SK-MEL-5 (cell line): Measurements from ENCODE around the gene ARHGAP42. TPM values are rescaled to one million over a fixed set of nuclear protein-coding genes. Genes with fewer than 3 reads are reported as not detected.
A peak's percentile ranks its signal among the peaks of the same experiment; 100 is the strongest.
"Not testable (repeated sequence)": the region's sequence is repeated elsewhere in the genome, so short reads cannot be mapped to it uniquely, and the experiment has no call there.

ENCODE experiments used
- DNase-seq: peaks from one replicate; pipeline ENCODE4 v3.0.0-alpha.2; 2016; ENCODE audit warnings: low read depth, low spot score
- in situ Hi-C: cut with HindIII; loops from 2 replicates; pipeline ENCODE4 v1.10.0; 2016; ENCODE audit warnings: low sequenced_read_pairs, high pct_unique_total_duplicates, low pct_unique_long_range_greater_than_20kb
- total RNA-seq: library from RNA; depleted of rRNA; stranded (reverse); fragments of >200 nt; shearing (Covaris generic); gene quantifications from 2 replicates; pipeline ENCODE4 v1.2.3, GENCODE V29; 2014

ARHGAP42 gene
- total RNA-seq, 1 experiment from 2014 or later, result 18.3 TPM

GRCh38 chr11:100901471-100901870, 214.4 kb downstream of the ARHGAP42 start:
- DNase-seq, in situ Hi-C loops: not testable (repeated sequence)

- in situ Hi-C loops, result no loop called here
Observed at GRCh38 chr11:100902454-100903141, 215.5 kb downstream of the ARHGAP42 start.

GRCh38 chr11:100903284-100903683, 216.2 kb downstream of the ARHGAP42 start:
- in situ Hi-C loops, result no loop called here
- no peak for DNase-seq

More at GRCh38 chr11:100902454-100903141, 215.5 kb downstream of the ARHGAP42 start:
- no peak for DNase-seq

GRCh38 chr11:100905684-100906083, 218.6 kb downstream of the ARHGAP42 start:
- DNase-seq, result no peak
- in situ Hi-C loops, result no loop called here

GRCh38 chr11:100908746-100909145, 221.7 kb downstream of the ARHGAP42 start:
- in situ Hi-C loops, result no loop called here
- DNase-seq, result no peak

- DNase-seq, result no peak
- in situ Hi-C loops, result no loop called here
Observed at GRCh38 chr11:100910808-100911207, 223.7 kb downstream of the ARHGAP42 start.

- no peak for DNase-seq
- in situ Hi-C loops, result no loop called here
Observed at GRCh38 chr11:100914415-100915110, 227.5 kb downstream of the ARHGAP42 start.

GRCh38 chr11:100918551-100919500, 231.7 kb downstream of the ARHGAP42 start:
- no peak for DNase-seq
- in situ Hi-C loops, result no loop called here

- in situ Hi-C loops, result no loop called here
- DNase-seq, result no peak
Observed at GRCh38 chr11:100920593-100920992, 233.5 kb downstream of the ARHGAP42 start.

- in situ Hi-C loops, result no loop called here
- no peak for DNase-seq
Observed at GRCh38 chr11:100922121-100922520, 235.0 kb downstream of the ARHGAP42 start.

- DNase-seq, result no peak
- in situ Hi-C loops, result no loop called here
Observed at GRCh38 chr11:100923555-100923954, 236.5 kb downstream of the ARHGAP42 start.

GRCh38 chr11:100925935-100926334, 238.8 kb downstream of the ARHGAP42 start:
- in situ Hi-C loops, result no loop called here
- peak; percentile 18 for DNase-seq

GRCh38 chr11:100927579-100927978, 240.5 kb downstream of the ARHGAP42 start:
- DNase-seq, result peak; percentile 39
- in situ Hi-C loops, result no loop called here

GRCh38 chr11:100928426-100928825, 241.3 kb downstream of the ARHGAP42 start:
- no peak for DNase-seq
- in situ Hi-C loops, result no loop called here

GRCh38 chr11:100929377-100929776, 242.3 kb downstream of the ARHGAP42 start:
- in situ Hi-C loops, result no loop called here
- DNase-seq, result no peak

GRCh38 chr11:100930185-100930778, 243.2 kb downstream of the ARHGAP42 start:
- in situ Hi-C loops, result no loop called here
- DNase-seq, result peak; percentile 68

GRCh38 chr11:100932474-100933100, 245.5 kb downstream of the ARHGAP42 start:
- DNase-seq, result peak; percentile 63
- in situ Hi-C loops, result no loop called here
